GM23338 (cell line): Measurements from ENCODE around the gene ZBTB34.

ENCODE experiments used
- CTCF ChIP-seq, 2 experiments: fragments of 200-600 bp in 1 of 2; sonication (generic) in 1 of 2; conservative IDR thresholded peaks; 2 replicates each; pipeline versions ENCODE4 v1.5.1 to v1.6.1; 2016 to 2017; ENCODE audit warnings: antibody characterized with exemption in 2 of 2, low read depth in 2 of 2, mild to moderate bottlenecking in 2 of 2, moderate library complexity in 1 of 2
- REST ChIP-seq: IDR thresholded peaks from one replicate; pipeline ENCODE4 v1.6.1; 2018; ENCODE audit warnings: antibody characterized with exemption; ENCODE audit not compliant: unreplicated experiment

- no peak for TF ChIP-seq CTCF (conservative IDR thresholded peaks at IDR 0.05; ENCODE audit: low read depth in 2 of 2)
- TF ChIP-seq REST: no peak
These were observed 67.0 kb downstream of the ZBTB34 start for GRCh38 chr9:126927419-126927818.
